ENCODE measurements around the gene TRAP1. TPM values are rescaled to one million over a fixed set of nuclear protein-coding genes. Genes with fewer than 3 reads are reported as not detected.
"Not testable (repeated sequence)": the region's sequence is repeated elsewhere in the genome, so short reads cannot be mapped to it uniquely, and the experiment has no call there.

TRAP1 gene
- total RNA-seq, 1 experiment from 2014 or later, result 204 TPM

- Histone ChIP-seq H3K9me2 (ENCODE audit: insufficient read depth) (no peaks in the 10 kb centered on the region), H3K79me2 (ENCODE audit: low read depth) (peaks cover 53% of the 10 kb centered on the region), H3K9me3 (ENCODE audit: insufficient read depth, low read depth) (no peaks in the 10 kb centered on the region), H3K4me1 (replicated peaks; ENCODE audit: insufficient read depth) (peaks cover 10% of the 10 kb centered on the region), H3K4me2 (peak overlapping the region; percentile 91), H3K4me3 (peak overlapping the region; percentile 91), H3K27me3 (ENCODE audit: insufficient read depth, low read depth) (no peaks in the 10 kb centered on the region), H3K36me3 (ENCODE audit: low read depth) (no peaks in the 10 kb centered on the region), H4K20me1 (ENCODE audit: insufficient read depth) (peaks cover 30% of the 10 kb centered on the region), H3K27ac (no peak overlapping the region; the same call in 1 of the 2 replicates), H2AFZ (peak overlapping the region; percentile 99), H3F3A (ENCODE audit: insufficient read depth, low read depth) (no peaks in the 10 kb centered on the region; the same call in 1 of the 2 replicates)
- ChIA-PET CTCF (no interaction called here), POLR2A (ENCODE audit: unreplicated experiment) (interaction anchor here (0.7 kb wide), 1 partner anchor 456 kb away, joined by 3 read pairs; no protein-coding TSS in a partner anchor)
- no peak for TF ChIP-seq CTCF (conservative IDR thresholded peaks at IDR 0.05)
- no peak for TF ChIP-seq EZH2 (IDR thresholded peaks at IDR 0.05; ENCODE audit: low read depth)
- BruUV-seq (replicated peaks), result no TSS peak
- peak in 1 of 2 experiments; percentile 41 for DNase-seq
- intact Hi-C loops (cut with micrococcal nuclease; ENCODE audit: unreplicated experiment), result no loop called here
Measured at GRCh38 chr16:3716831-3717234, 491 bp downstream of the TRAP1 start.

- TF ChIP-seq EZH2 (IDR thresholded peaks at IDR 0.05; ENCODE audit: low read depth) (no peak), CTCF (conservative IDR thresholded peaks at IDR 0.05) (no peak)
- Histone ChIP-seq H4K20me1 (ENCODE audit: insufficient read depth) (peaks cover 39% of the 10 kb centered on the region), H3K4me1 (replicated peaks; ENCODE audit: insufficient read depth) (peaks cover 10% of the 10 kb centered on the region), H3K79me2 (ENCODE audit: low read depth) (peaks cover 64% of the 10 kb centered on the region), H3K36me3 (ENCODE audit: low read depth) (no peaks in the 10 kb centered on the region), H3F3A (ENCODE audit: insufficient read depth, low read depth) (no peaks in the 10 kb centered on the region; the same call in 1 of the 2 replicates), H3K4me2 (no peak overlapping the region), H3K9me3 (ENCODE audit: insufficient read depth, low read depth) (no peaks in the 10 kb centered on the region), H2AFZ (no peak overlapping the region), H3K4me3 (no peak overlapping the region), H3K27me3 (ENCODE audit: insufficient read depth, low read depth) (no peaks in the 10 kb centered on the region), H3K9me2 (ENCODE audit: insufficient read depth) (no peaks in the 10 kb centered on the region), H3K27ac (no peak overlapping the region)
- no TSS peak for BruUV-seq (replicated peaks)
- CTCF ChIA-PET, result interaction anchor here (0.6 kb wide), 1 partner anchor 484 kb away, joined by 17 read pairs; no protein-coding TSS in a partner anchor
- DNase-seq, result no peak
- POLR2A ChIA-PET (ENCODE audit: unreplicated experiment), result no interaction called here
- intact Hi-C loops (cut with micrococcal nuclease; ENCODE audit: unreplicated experiment), result no loop called here
Measured at GRCh38 chr16:3715430-3715829, 1.9 kb downstream of the TRAP1 start.

- H3K36me3 ChIP-seq (ENCODE audit: low read depth); POLR2A ChIA-PET (ENCODE audit: unreplicated experiment); H3K9me3 ChIP-seq (ENCODE audit: insufficient read depth, low read depth); H3F3A ChIP-seq (ENCODE audit: insufficient read depth, low read depth); intact Hi-C loops (cut with micrococcal nuclease; ENCODE audit: unreplicated experiment); H3K9me2 ChIP-seq (ENCODE audit: insufficient read depth); H3K4me1 ChIP-seq (replicated peaks; ENCODE audit: insufficient read depth); H3K4me2 ChIP-seq; BruUV-seq (replicated peaks); H3K4me3 ChIP-seq; H3K27ac ChIP-seq; H3K27me3 ChIP-seq (ENCODE audit: insufficient read depth, low read depth); H2AFZ ChIP-seq; DNase-seq: not testable (repeated sequence)
- CTCF ChIA-PET, result interaction anchor here (0.6 kb wide), 1 partner anchor 189 kb away, joined by 3 read pairs; no protein-coding TSS in a partner anchor
- H3K79me2 ChIP-seq (ENCODE audit: low read depth), result peaks cover 74% of the 10 kb centered on the region
- peaks cover 43% of the 10 kb centered on the region for H4K20me1 ChIP-seq (ENCODE audit: insufficient read depth)
Measured at GRCh38 chr16:3714378-3714777, 2.9 kb downstream of the TRAP1 start.

All from PC-9 (cell line).